Keratinocyte (primary cell): ENCODE results near the gene DOP1A. TPM values are rescaled to one million over a fixed set of nuclear protein-coding genes. Genes with fewer than 3 reads are reported as not detected.

ENCODE experiments used
- DNase-seq: peaks from one replicate; pipeline ENCODE4 v3.0.0-alpha.2; 2011; ENCODE audit warnings: low read depth, missing footprints, low spot score
- FAIRE-seq: peaks from 2 replicates; lab custom pipeline; 2011; peaks lifted over from hg19 to GRCh38; lab: Jason Lieb, UNC
- H2AFZ ChIP-seq: 2 replicates; pipeline ENCODE4 v1.6.0; 2012; ENCODE audit warnings: low read length, control low read depth, inconsistent platforms; ENCODE audit not compliant: control insufficient read depth
- H3K27ac ChIP-seq: 2 replicates; pipeline ENCODE4 v1.5.1; 2011; ENCODE audit warnings: low read length; ENCODE audit not compliant: control insufficient read depth, insufficient read depth
- H3K27me3 ChIP-seq: 3 replicates; pipeline ENCODE4 v1.6.0; 2011; ENCODE audit warnings: low read length; ENCODE audit not compliant: control insufficient read depth, insufficient read depth; ENCODE audit errors: extremely low read depth
- H3K36me3 ChIP-seq, 2 experiments: 2 replicates in 1 of 2; 3 replicates in 1 of 2; pipeline ENCODE4 v1.5.1; 2011; ENCODE audit warnings: low read length in 2 of 2, mild to moderate bottlenecking in 1 of 2; ENCODE audit not compliant: control insufficient read depth in 2 of 2, insufficient read depth in 2 of 2; ENCODE audit errors: extremely low read depth in 1 of 2
- H3K4me1 ChIP-seq: 3 replicates; pipeline ENCODE4 v1.5.1; 2011; ENCODE audit warnings: low read length; ENCODE audit not compliant: control insufficient read depth, insufficient read depth; ENCODE audit errors: extremely low read depth
- H3K4me2 ChIP-seq: 3 replicates; pipeline ENCODE4 v1.6.0; 2011; ENCODE audit warnings: low read depth, low read length; ENCODE audit not compliant: control insufficient read depth, insufficient read depth; ENCODE audit errors: extremely low read depth
- H3K4me3 ChIP-seq, 3 experiments: fragments of 200-600 bp in 1 of 3; sonication (generic) in 1 of 3; 2 replicates in 2 of 3; 3 replicates in 1 of 3; pipeline ENCODE4 v1.5.1; 2011 to 2016; ENCODE audit warnings: low read length in 3 of 3, mild to moderate bottlenecking in 3 of 3, control low read depth in 2 of 3, inconsistent platforms in 1 of 3, low read depth in 1 of 3, mixed read lengths in 1 of 3, mixed run types in 1 of 3, moderate library complexity in 1 of 3; ENCODE audit not compliant: control insufficient read depth in 2 of 3, insufficient read depth in 2 of 3; ENCODE audit errors: extremely low read depth in 1 of 3
- H3K79me2 ChIP-seq: 2 replicates; pipeline ENCODE4 v1.6.0; 2012; ENCODE audit warnings: low read length; ENCODE audit not compliant: control insufficient read depth, insufficient read depth
- H3K9ac ChIP-seq: 3 replicates; pipeline ENCODE4 v1.6.0; 2011; ENCODE audit warnings: low read length; ENCODE audit not compliant: control insufficient read depth, insufficient read depth; ENCODE audit errors: extremely low read depth
- H3K9me1 ChIP-seq: 3 replicates; pipeline ENCODE4 v1.6.0; 2011; ENCODE audit warnings: low read length; ENCODE audit not compliant: control insufficient read depth, insufficient read depth; ENCODE audit errors: extremely low read depth
- H3K9me3 ChIP-seq: 2 replicates; pipeline ENCODE4 v1.5.1; 2012; ENCODE audit warnings: low read depth, low read length; ENCODE audit not compliant: control insufficient read depth
- H4K20me1 ChIP-seq: 3 replicates; pipeline ENCODE4 v1.6.0; 2011; ENCODE audit warnings: low read length; ENCODE audit not compliant: control insufficient read depth, insufficient read depth; ENCODE audit errors: extremely low read depth
- EZH2 ChIP-seq: IDR thresholded peaks from one replicate; pipeline ENCODE4 v1.6.1; 2012; ENCODE audit warnings: inconsistent platforms, mild to moderate bottlenecking, low read length, moderate library complexity
- dilution Hi-C: fragments of 300-500 bp; cut with MboI; formaldehyde crosslinking; loops from one replicate; pipeline ENCODE4 v1.7.0; 2020; ENCODE audit warnings: low sequenced_read_pairs; ENCODE audit not compliant: extremely low pct_ligation_motif_present
- polyA plus RNA-seq, 5 experiments: library from polyadenylated mRNA; depleted of rRNA in 3 of 5; stranded (reverse) in 3 of 5; stranded (forward) in 1 of 5; unstranded in 1 of 5; fragments of >200 nt; gene quantifications; 1 replicate in 1 of 5; 2 replicates in 3 of 5; 3 replicates in 1 of 5; pipeline versions ENCODE4 v1.2.1 to v1.2.3, GENCODE V29; 2011 to 2012; ENCODE audit warnings: missing spikeins in 2 of 5, low read depth in 1 of 5, low replicate concordance in 1 of 5
- TF ChIP-seq, protein P1 (sequence below), 3 experiments: IDR thresholded peaks in 1 of 3; conservative IDR thresholded peaks in 1 of 3; optimal IDR thresholded peaks in 1 of 3; 2 replicates in 2 of 3; 3 replicates in 1 of 3; pipeline versions ENCODE3 to v1.5.1; 2011; ENCODE audit warnings: low read length in 3 of 3, mild to moderate bottlenecking in 3 of 3, moderate library complexity in 2 of 3, control low read depth in 1 of 3, inconsistent platforms in 1 of 3; ENCODE audit not compliant: insufficient read depth in 2 of 3; ENCODE audit errors: extremely low read depth in 1 of 3

DOP1A gene
- polyA plus RNA-seq, 1 donor (not counting 4 experiments of a cell fraction or from before 2014, with no cell fraction given), result 14.1 TPM

DNA sequence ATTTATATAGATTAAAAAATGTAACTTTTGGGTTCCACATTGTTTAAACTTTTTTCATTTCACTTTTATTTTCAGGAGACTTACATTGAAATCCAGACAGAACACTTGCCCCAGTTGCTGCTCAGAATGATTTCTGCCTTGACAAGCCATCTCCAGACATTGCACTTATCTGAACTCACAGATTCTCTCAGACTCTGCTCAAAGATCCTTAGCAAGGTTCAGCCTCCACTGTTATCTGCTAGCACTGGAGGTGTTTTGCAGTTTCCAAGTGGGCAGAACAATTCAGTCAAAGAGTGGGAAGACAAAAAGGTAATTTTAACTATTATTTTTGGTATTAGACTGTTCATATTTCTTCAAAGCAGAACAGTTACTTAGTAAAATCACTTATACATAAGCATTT lies 58.0 kb downstream of the DOP1A start:
- Histone ChIP-seq H3K79me2 (no peaks in the 10 kb centered on the region), H3K27me3 (no peaks in the 10 kb centered on the region), H3K9ac (no peak overlapping the region), H3K4me1 (peaks cover under 1% of the 10 kb centered on the region), H2AFZ (no peak overlapping the region), H3K27ac (no peak overlapping the region), H3K4me3 (no peak overlapping the region), H4K20me1 (no peaks in the 10 kb centered on the region), H3K9me3 (no peaks in the 10 kb centered on the region), H3K4me2 (no peak overlapping the region), H3K36me3 (peaks cover 14 to 23% of the 10 kb centered on the region in 2 experiments), H3K9me1 (no peaks in the 10 kb centered on the region)
- TF ChIP-seq, protein P1, sequence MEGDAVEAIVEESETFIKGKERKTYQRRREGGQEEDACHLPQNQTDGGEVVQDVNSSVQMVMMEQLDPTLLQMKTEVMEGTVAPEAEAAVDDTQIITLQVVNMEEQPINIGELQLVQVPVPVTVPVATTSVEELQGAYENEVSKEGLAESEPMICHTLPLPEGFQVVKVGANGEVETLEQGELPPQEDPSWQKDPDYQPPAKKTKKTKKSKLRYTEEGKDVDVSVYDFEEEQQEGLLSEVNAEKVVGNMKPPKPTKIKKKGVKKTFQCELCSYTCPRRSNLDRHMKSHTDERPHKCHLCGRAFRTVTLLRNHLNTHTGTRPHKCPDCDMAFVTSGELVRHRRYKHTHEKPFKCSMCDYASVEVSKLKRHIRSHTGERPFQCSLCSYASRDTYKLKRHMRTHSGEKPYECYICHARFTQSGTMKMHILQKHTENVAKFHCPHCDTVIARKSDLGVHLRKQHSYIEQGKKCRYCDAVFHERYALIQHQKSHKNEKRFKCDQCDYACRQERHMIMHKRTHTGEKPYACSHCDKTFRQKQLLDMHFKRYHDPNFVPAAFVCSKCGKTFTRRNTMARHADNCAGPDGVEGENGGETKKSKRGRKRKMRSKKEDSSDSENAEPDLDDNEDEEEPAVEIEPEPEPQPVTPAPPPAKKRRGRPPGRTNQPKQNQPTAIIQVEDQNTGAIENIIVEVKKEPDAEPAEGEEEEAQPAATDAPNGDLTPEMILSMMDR (optimal IDR thresholded peaks at IDR 0.05 in 1 of 3, IDR thresholded peaks at IDR 0.05 in 1 of 3, conservative IDR thresholded peaks at IDR 0.05 in 1 of 3; ENCODE audit: extremely low read depth in 1 of 3, insufficient read depth in 2 of 3, low read length in 3 of 3), result no peak
- TF ChIP-seq EZH2, result no peak
- DNase-seq (no peak), FAIRE-seq (no peak)
- dilution Hi-C loops, result no loop called here

DNA sequence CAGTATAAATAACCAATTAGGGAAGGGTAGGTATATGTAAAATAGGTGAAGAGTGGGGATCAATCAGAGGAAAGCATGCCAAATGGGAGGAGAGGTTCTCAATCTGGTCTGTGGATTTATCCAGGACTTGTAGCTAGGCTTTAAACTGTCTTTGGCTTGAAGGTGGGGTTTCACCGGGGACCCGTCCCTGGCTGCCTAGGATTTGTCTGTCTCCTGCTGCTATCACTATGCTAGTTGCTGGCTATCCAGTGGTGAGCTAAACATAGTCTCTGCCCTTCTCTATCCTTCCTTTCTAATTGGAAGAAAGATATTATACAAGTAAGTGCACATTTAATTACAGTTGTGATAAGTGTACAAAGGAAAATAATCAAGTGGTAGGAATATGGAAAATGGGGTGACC lies 58.8 kb downstream of the DOP1A start:
- FAIRE-seq, result no peak
- TF ChIP-seq, protein P1 (optimal IDR thresholded peaks at IDR 0.05 in 1 of 3, IDR thresholded peaks at IDR 0.05 in 1 of 3, conservative IDR thresholded peaks at IDR 0.05 in 1 of 3; ENCODE audit: extremely low read depth in 1 of 3, insufficient read depth in 2 of 3, low read length in 3 of 3), result no peak
- TF ChIP-seq EZH2, result no peak

More for the DNA sequence above, 58.8 kb downstream of the DOP1A start:
- Histone ChIP-seq H3K9me3 (no peaks in the 10 kb centered on the region), H3K27ac (no peak overlapping the region), H3K4me2 (no peak overlapping the region), H3K36me3 (peaks cover 14 to 23% of the 10 kb centered on the region in 2 experiments), H2AFZ (no peak overlapping the region), H3K9me1 (no peaks in the 10 kb centered on the region), H3K79me2 (no peaks in the 10 kb centered on the region), H3K4me3 (no peak overlapping the region), H4K20me1 (no peaks in the 10 kb centered on the region), H3K9ac (no peak overlapping the region), H3K27me3 (no peaks in the 10 kb centered on the region), H3K4me1 (no peaks in the 10 kb centered on the region)
- dilution Hi-C loops, result no loop called here
- DNase-seq, result no peak
